ENCODE measurements around the gene IL17RE.
"Not testable (repeated sequence)": the region's sequence is repeated elsewhere in the genome, so short reads cannot be mapped to it uniquely, and the experiment has no call there.

IL17RE gene, protein sequence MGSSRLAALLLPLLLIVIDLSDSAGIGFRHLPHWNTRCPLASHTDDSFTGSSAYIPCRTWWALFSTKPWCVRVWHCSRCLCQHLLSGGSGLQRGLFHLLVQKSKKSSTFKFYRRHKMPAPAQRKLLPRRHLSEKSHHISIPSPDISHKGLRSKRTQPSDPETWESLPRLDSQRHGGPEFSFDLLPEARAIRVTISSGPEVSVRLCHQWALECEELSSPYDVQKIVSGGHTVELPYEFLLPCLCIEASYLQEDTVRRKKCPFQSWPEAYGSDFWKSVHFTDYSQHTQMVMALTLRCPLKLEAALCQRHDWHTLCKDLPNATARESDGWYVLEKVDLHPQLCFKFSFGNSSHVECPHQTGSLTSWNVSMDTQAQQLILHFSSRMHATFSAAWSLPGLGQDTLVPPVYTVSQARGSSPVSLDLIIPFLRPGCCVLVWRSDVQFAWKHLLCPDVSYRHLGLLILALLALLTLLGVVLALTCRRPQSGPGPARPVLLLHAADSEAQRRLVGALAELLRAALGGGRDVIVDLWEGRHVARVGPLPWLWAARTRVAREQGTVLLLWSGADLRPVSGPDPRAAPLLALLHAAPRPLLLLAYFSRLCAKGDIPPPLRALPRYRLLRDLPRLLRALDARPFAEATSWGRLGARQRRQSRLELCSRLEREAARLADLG

DNA sequence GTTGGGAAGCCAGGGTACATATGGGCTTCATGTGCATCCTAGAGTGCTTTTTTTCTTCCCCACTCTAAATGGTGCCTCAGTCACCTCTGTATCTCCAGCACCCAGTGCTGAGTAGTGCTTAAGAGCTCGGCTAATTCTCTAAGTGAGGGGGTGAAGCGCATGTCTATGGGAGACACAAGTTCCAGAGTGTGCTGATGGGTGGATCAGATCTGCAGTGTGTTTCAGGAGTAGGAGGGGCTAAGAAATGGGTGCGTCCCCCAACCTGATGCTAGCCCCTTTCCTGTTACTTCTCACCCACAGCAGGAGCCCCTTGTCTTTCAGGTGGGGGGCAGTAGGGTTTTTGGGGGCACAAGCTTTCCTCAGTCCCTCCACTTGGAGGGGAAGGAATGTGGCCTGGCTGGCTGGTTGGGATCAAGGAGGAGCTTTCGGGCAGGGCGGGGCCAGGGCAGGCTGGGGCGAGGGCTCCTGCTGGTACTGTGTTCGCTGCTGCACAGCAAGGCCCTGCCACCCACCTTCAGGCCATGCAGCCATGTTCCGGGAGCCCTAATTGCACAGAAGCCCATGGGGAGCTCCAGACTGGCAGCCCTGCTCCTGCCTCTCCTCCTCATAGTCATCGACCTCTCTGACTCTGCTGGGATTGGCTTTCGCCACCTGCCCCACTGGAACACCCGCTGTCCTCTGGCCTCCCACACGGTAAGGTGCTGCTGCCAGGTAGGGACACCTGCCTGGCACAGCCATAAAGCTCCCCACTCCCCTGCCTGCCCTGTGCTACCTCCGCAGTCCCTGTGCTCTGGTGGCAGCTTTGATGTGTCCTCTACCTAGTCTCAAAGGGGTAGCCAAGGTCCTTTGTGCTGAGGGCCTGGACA, at the start of gene IL17RE:
IL17RE (plus strand) TSS at position 477 of the 866 bp plus-strand sequence; CDS start at position 562, 85 bp downstream.
- DNase-seq, result no peak
- H3K27ac Mint-ChIP-seq, result peak within 1 kb of the TSS; percentile 36
- peaks cover 5% of the 10 kb centered on the region for H3K4me1 Mint-ChIP-seq
- H3K9me3 Mint-ChIP-seq, result no peaks in the 10 kb centered on the region
- TF ChIP-seq, protein P1, sequence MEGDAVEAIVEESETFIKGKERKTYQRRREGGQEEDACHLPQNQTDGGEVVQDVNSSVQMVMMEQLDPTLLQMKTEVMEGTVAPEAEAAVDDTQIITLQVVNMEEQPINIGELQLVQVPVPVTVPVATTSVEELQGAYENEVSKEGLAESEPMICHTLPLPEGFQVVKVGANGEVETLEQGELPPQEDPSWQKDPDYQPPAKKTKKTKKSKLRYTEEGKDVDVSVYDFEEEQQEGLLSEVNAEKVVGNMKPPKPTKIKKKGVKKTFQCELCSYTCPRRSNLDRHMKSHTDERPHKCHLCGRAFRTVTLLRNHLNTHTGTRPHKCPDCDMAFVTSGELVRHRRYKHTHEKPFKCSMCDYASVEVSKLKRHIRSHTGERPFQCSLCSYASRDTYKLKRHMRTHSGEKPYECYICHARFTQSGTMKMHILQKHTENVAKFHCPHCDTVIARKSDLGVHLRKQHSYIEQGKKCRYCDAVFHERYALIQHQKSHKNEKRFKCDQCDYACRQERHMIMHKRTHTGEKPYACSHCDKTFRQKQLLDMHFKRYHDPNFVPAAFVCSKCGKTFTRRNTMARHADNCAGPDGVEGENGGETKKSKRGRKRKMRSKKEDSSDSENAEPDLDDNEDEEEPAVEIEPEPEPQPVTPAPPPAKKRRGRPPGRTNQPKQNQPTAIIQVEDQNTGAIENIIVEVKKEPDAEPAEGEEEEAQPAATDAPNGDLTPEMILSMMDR (IDR thresholded peaks at IDR 0.05), result no peak
- H3K27me3 Mint-ChIP-seq (ENCODE audit: low read depth, poor library complexity), result peaks cover 3% of the 10 kb centered on the region
- no peak within 1 kb of the TSS for H3K4me3 Mint-ChIP-seq
- no peaks in the 10 kb centered on the region for H3K36me3 Mint-ChIP-seq (ENCODE audit: low read depth)

DNA sequence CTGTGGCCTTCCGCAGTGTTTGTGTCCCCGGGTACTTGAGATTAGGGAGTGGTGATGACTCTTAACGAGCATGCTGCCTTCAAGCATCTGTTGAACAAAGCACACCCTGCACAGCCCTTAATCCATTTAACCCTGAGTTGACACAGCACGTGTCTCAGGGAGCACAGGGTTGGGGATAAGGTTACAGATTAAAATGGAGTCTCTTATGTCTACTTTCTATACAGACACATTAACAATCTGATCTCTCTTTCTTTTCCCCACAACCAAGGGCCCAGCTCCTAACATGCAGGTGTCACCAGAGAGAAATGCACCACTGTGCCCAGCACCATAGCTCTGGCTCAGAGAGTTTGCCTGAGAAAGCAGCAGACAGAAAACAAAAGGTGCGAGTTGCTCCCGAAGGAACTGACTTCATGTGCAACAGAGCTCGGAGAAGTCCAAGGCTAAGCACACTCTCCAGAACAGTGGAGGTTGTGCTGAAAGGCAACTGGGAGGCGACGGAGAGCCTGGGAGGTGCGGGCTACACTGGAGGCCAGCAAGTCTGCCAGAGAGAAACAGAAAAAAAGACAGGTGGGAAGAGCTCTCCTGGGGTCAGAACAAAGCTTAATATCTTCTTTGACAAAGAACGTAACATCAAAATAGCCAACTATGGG, 48.2 kb upstream of the IL17RE start:
- Mint-ChIP-seq H3K27me3 (ENCODE audit: low read depth, poor library complexity) (peaks cover 27% of the 10 kb centered on the region), H3K4me1 (peaks cover 21% of the 10 kb centered on the region), H3K27ac (peak overlapping the region; percentile 85)
- not testable (repeated sequence) for H3K9me3 Mint-ChIP-seq; H3K36me3 Mint-ChIP-seq (ENCODE audit: low read depth); H3K4me3 Mint-ChIP-seq; DNase-seq

DNA sequence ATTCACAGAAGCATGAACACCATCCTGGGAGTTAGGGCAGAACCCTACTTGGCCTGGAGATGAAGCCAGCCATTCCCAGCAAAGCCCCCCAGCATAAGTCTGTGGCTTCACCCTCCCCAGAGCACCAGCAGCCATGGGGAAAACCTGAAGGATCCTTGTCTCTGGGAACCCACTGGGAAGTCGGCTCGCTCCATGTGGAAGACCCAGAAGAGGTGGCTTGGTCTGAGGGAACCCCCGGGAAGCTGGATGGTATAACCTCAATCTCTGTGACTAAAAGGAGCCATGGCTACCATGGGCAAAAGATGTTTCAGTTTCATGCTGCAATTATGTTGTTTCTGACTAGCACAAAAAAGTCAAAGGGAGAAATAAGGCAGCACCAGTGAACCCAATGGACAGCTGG, 47.1 kb upstream of the IL17RE start:
- Mint-ChIP-seq H3K27ac (no peak overlapping the region), H3K4me3 (no peak overlapping the region), H3K27me3 (ENCODE audit: low read depth, poor library complexity) (peaks cover 20% of the 10 kb centered on the region), H3K4me1 (peaks cover 21% of the 10 kb centered on the region), H3K9me3 (no peaks in the 10 kb centered on the region), H3K36me3 (ENCODE audit: low read depth) (no peaks in the 10 kb centered on the region)
- TF ChIP-seq, protein P1 (IDR thresholded peaks at IDR 0.05), result no peak
- DNase-seq, result no peak

DNA sequence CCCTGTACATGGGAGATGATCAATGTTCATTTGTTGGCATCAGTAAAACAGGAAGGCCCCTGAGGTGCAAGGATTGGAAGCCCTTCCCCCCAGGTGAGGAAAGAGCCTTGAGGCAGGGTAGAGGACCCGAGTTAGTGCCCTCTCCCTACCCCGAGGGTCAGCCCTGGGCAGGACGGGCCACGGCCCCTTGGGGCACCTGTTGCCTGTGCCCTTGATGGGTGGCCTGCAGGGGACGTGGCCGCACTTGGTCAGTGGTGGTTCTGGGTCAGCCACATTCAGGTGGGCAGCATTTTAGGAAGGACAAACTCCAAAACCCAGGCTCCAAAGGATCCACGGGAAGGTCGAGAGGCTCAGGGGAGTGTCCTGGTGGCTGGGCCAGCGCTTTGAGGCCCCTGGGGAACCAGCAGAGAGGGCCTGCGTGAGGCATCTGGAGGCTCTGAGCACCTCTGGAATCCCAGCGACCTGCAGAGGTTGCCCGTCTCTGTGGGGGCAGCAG, 43.1 kb upstream of the IL17RE start:
- no peak overlapping the region for H3K4me3 Mint-ChIP-seq
- TF ChIP-seq, protein P1 (IDR thresholded peaks at IDR 0.05), result no peak
- no peak for DNase-seq
- H3K36me3 Mint-ChIP-seq (ENCODE audit: low read depth), result no peaks in the 10 kb centered on the region
- no peak overlapping the region for H3K27ac Mint-ChIP-seq
- H3K4me1 Mint-ChIP-seq, result peaks cover 27% of the 10 kb centered on the region
- H3K27me3 Mint-ChIP-seq (ENCODE audit: low read depth, poor library complexity), result peaks cover 4% of the 10 kb centered on the region
- H3K9me3 Mint-ChIP-seq, result no peaks in the 10 kb centered on the region

DNA sequence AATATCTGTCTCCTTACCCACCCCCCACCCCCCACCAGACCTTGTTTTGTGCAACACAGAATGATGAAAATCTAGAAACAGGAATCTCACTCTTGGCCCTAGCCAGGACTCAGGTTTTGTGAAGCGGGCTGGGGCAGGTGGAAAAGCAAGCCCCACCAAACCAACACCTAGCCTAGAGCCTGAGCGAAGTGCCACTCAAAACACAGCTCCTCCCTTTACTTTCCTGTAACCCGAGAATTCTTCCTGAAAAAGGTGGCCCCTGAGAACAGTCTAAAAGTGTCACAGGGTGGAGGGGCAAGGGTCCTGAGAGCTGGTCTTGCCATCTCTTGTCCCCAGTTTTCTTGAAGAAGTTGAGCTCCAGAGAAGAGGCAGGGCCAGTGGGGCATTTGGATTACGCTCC, 41.4 kb upstream of the IL17RE start:
- TF ChIP-seq, protein P1 (IDR thresholded peaks at IDR 0.05), result no peak
- peaks cover 9% of the 10 kb centered on the region for H3K27me3 Mint-ChIP-seq (ENCODE audit: low read depth, poor library complexity)
- no peak overlapping the region for H3K27ac Mint-ChIP-seq
- H3K4me1 Mint-ChIP-seq, result peaks cover 24% of the 10 kb centered on the region
- H3K9me3 Mint-ChIP-seq, result no peaks in the 10 kb centered on the region
- no peak overlapping the region for H3K4me3 Mint-ChIP-seq
- H3K36me3 Mint-ChIP-seq (ENCODE audit: low read depth), result no peaks in the 10 kb centered on the region
- no peak for DNase-seq

Measured in nephron progenitor cell (in vitro differentiated cells).